VCaP (cell line): ENCODE measurements around the gene FBN2.

Experiments
- H3K27ac ChIP-seq: fragments of 450-650 bp; 2 replicates; pipeline ENCODE4 v1.5.1; 2017
- CTCF ChIP-seq: fragments of 450-650 bp; conservative IDR thresholded peaks from 2 replicates; pipeline ENCODE4 v1.5.1; 2017; ENCODE audit warnings: mild to moderate bottlenecking, moderate library complexity

The FBN2 gene

GRCh38 chr5:128422612-128423011 lies 115.4 kb downstream of the FBN2 start:
- TF ChIP-seq CTCF: no peak
- no peak overlapping the region for H3K27ac ChIP-seq

- TF ChIP-seq CTCF: no peak
- no peak overlapping the region for H3K27ac ChIP-seq
Observed at GRCh38 chr5:128414469-128414868, 123.6 kb downstream of the FBN2 start.

GRCh38 chr5:128413356-128413755 lies 124.7 kb downstream of the FBN2 start:
- no peak for TF ChIP-seq CTCF
- no peak overlapping the region for H3K27ac ChIP-seq

- TF ChIP-seq CTCF: no peak
Observed at GRCh38 chr5:128412145-128412930, 125.7 kb downstream of the FBN2 start.

GRCh38 chr5:128409166-128409800 lies 128.8 kb downstream of the FBN2 start:
- no peak overlapping the region for H3K27ac ChIP-seq
- no peak for TF ChIP-seq CTCF

More at GRCh38 chr5:128412145-128412930, 125.7 kb downstream of the FBN2 start:
- no peak overlapping the region for H3K27ac ChIP-seq

- no peak overlapping the region for H3K27ac ChIP-seq
- no peak for TF ChIP-seq CTCF
Observed at GRCh38 chr5:128408622-128409021, 129.4 kb downstream of the FBN2 start.

- H3K27ac ChIP-seq: no peak overlapping the region
- TF ChIP-seq CTCF: no peak
Observed at GRCh38 chr5:128407944-128408343, 130.1 kb downstream of the FBN2 start.
